ENCODE measurements around the gene E2F1.

DNA sequence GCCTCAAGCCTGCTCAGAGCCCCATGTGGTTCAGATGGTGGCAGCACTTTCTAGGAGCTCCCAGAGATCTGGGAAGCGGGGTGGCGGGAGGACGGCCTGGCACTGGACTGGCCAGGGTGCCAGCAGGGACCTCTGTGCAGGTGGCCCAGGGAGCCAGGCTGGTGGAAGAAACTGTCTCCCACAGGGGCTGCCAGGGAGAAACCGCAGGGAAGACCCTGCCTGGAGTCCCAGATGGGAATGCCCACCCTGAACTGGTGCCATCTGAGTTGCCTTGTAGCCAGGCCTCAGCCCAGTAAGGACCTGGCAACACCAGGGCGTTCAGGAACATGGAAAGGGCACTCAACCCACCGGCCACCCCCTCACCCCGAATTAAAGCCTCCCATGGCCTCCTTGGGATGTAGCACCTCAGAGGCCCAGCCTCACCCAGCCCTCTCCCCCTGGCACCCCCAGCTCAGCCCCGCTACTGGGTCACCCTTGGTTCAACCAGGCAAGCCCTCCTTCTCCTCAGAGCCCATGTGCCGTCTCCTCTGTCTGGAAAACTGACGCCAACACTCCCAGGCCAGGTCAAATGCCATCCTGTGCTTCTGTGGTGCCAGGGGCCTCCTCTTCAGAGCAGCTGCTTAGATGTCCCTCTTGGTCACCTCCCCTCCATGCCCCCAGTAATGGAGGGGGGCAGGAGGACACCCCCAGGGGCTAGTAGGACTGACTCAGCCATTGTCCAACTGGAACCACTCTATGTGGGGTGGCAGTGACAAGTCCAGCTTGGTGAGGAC, 30.0 kb downstream of the E2F1 start:
- TF ChIP-seq POLR2A (IDR thresholded peaks at IDR 0.05) (no peak), POLR2AphosphoS5 (IDR thresholded peaks at IDR 0.05) (no peak)
- TF ChIP-seq, protein P1, sequence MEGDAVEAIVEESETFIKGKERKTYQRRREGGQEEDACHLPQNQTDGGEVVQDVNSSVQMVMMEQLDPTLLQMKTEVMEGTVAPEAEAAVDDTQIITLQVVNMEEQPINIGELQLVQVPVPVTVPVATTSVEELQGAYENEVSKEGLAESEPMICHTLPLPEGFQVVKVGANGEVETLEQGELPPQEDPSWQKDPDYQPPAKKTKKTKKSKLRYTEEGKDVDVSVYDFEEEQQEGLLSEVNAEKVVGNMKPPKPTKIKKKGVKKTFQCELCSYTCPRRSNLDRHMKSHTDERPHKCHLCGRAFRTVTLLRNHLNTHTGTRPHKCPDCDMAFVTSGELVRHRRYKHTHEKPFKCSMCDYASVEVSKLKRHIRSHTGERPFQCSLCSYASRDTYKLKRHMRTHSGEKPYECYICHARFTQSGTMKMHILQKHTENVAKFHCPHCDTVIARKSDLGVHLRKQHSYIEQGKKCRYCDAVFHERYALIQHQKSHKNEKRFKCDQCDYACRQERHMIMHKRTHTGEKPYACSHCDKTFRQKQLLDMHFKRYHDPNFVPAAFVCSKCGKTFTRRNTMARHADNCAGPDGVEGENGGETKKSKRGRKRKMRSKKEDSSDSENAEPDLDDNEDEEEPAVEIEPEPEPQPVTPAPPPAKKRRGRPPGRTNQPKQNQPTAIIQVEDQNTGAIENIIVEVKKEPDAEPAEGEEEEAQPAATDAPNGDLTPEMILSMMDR (IDR thresholded peaks at IDR 0.05): no peak

Data from stomach (tissue), 4 donors.